GM18507 (cell line): Measurements from ENCODE around the gene SGMS1.
"Not testable (repeated sequence)": the region's sequence is repeated elsewhere in the genome, so short reads cannot be mapped to it uniquely, and the experiment has no call there.

Experiments
- DNase-seq: peaks from one replicate; pipeline ENCODE4 v3.0.0; 2011; ENCODE audit warnings: low read depth; ENCODE audit not compliant: insufficient read length; ENCODE audit errors: extremely low spot score
- FAIRE-seq: peaks from 2 replicates; lab custom pipeline; 2011; peaks lifted over from hg19 to GRCh38; lab: Jason Lieb, UNC

Gene SGMS1

DNA sequence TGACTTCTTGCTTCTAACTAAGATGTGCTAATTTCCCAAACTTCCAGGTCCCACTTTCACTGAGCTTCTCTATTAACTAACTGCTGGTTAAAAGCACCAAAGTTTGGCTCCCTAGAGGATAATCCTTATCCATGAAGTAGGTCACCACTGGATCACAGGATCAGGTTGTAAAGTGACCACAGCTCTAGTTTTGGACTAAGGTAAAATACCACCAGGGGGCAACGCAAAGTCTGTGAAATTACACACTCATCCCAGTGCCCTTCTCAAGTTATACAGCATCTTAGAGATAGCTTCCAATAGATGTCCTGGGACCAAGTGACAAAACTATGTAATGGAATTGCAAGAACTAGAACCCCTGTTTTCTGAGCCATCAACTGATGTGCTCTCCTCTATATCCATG lies 256.0 kb downstream of the SGMS1 start:
- DNase-seq = no peak

GRCh38 chr10:50366421-50366820 lies 257.3 kb downstream of the SGMS1 start:
- not testable (repeated sequence) for DNase-seq, FAIRE-seq

More for the DNA sequence above, 256.0 kb downstream of the SGMS1 start:
- peak; percentile 18 for FAIRE-seq

DNA sequence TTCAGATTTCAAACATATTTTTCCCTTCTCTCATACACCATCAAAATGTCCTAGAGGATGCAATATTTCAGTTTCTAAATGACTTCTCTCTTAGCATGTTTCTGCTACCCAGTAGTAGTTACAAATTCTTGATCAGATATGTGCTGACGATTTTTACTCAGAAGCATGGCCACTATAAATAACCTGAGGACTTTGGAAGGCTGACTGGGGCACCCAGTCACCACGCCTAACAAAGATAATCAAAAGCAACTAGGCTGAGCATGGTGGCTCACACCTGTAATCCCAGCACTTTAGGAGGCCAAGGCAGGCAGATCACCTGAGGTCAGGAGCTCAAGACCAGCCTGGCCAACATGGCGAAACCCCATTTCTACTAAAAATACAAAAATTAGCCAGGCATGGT lies 259.0 kb downstream of the SGMS1 start:
- not testable (repeated sequence) for FAIRE-seq, DNase-seq

GRCh38 chr10:50362547-50363125 lies 261.1 kb downstream of the SGMS1 start:
- DNase-seq (peak; percentile 26), FAIRE-seq (peak; percentile 86)

GRCh38 chr10:50361946-50362345 lies 261.8 kb downstream of the SGMS1 start:
- no peak for DNase-seq
- FAIRE-seq = no peak

GRCh38 chr10:50360077-50360850 lies 263.5 kb downstream of the SGMS1 start:
- FAIRE-seq = peak; percentile 65
- DNase-seq = no peak

DNA sequence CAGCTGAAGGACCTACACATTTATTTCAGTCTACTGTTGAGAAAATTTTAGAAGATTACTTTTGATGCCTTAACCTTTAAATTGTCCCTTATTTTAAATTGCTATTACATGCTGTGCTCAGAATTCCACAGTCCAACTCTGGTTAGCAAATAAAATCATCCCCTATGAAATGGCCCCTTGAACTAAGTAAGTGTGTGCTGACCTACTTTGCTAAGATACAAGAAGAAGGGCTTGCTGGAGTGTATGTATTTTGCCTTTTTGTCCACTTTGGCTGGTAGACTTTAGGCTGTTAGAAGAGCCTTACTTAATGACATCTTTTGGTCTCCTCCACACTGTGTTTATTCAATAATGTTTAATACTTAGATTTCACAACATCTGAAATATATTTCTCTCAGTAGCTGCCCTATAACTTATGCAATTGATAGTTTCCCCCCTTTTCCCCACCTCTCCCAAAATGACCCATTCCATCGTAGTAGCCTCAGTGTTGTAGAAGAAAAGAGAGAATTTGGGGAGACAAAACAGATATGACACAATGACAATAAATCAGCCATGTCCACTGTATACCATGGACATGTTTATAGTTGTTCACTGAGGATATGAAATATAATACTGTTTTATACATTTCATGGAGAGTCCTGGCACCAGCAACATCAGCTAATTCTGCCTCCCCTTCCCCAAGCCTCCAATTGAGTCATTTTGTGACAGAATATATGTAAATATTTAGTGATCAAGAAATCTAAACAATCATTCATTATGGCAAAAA lies 264.6 kb downstream of the SGMS1 start:
- FAIRE-seq (peak; percentile 9), DNase-seq (no peak)

DNA sequence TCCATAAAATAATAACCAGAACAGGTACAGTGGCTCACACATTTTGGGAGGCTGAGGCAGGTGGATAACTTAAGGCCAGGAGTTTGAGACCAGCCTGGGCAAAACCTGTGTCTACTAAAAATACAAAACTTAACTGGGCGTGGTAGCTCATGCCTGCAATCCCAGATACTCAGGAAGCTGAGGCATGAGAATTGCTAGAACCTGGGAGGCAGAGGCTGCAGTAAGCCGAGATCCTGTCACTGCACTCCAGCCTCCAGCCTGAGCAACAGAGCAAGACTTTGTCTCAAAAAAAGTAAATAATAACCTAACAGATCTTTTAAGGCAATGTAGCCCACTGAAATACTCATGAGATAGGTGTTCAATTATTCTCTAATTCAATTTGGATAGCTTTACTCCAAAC lies 265.3 kb downstream of the SGMS1 start:
- DNase-seq (no peak), FAIRE-seq (peak; percentile 12)

DNA sequence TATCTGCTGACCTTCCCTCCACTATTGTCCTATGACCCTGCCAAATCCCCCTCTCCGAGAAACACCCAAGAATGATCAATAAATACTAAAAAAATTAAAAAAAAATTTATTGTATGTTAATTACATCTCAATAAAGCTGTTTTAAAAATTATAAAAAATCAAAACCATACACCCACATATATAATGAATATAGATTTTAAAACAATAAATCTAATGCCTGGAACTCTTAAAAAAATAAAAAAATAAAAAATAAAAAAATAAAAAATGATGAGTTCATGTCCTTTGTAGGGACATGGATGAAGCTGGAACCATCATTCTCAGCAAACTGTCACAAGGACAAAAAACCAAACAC lies 267.3 kb downstream of the SGMS1 start:
- DNase-seq, FAIRE-seq: not testable (repeated sequence)

- FAIRE-seq, DNase-seq: not testable (repeated sequence)
Observed at GRCh38 chr10:50355693-50356480, 267.9 kb downstream of the SGMS1 start.

DNA sequence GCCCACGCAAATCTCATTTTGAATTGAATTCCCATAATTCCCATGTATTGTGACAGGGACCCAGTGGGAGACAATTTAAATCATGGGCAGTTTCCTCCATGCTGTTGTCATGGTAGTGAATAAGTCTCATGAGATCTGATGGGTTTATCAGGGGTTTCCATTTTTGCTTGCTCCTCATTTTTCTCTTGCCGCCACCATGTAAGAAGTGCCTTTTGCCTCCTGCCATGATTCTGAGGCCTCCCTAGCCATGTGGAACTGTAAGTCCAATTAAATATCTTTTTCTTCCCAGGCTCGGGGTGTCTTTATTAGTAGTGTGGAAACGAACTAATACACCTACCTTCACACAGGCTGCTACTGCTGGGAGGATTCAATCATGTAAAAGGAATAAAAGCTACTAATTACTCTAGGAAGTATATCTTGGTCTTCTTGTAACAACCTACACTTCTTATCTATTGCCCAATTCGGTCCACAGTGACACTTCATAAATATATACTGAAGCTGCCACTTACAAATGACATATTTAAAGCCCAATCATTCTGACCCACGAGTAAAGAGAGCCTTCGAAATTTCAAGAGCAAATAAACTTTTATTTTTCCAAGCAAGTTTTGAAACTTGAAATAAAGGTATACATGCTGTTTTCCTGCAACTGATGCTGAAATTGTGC lies 272.1 kb downstream of the SGMS1 start:
- DNase-seq (no peak), FAIRE-seq (no peak)

DNA sequence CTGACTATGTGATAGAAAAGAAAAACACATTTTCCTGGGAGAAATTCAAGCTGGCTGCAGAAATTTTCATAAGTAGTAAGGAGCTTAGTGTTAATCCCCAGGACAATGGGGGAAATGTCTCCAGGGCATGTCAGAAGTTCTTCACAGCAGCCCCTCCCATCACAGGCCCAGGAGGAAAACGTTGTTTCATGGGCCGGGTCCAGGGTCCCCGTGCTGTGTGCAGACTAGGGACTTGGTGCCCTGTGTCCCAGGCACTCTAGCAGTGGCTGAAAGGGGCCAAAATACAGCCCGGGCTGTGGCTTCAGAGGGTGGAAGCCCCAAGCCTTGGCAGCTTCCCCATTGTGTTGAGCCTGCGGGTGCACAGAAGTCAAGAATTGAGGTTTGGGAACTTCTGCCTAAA lies 273.4 kb downstream of the SGMS1 start:
- FAIRE-seq (no peak), DNase-seq (no peak)

- FAIRE-seq = no peak
- no peak for DNase-seq
Observed at GRCh38 chr10:50349554-50349953, 274.2 kb downstream of the SGMS1 start.

- DNase-seq (peak; percentile 37), FAIRE-seq (peak; percentile 90)
Observed at GRCh38 chr10:50347394-50347802, 276.4 kb downstream of the SGMS1 start.

DNA sequence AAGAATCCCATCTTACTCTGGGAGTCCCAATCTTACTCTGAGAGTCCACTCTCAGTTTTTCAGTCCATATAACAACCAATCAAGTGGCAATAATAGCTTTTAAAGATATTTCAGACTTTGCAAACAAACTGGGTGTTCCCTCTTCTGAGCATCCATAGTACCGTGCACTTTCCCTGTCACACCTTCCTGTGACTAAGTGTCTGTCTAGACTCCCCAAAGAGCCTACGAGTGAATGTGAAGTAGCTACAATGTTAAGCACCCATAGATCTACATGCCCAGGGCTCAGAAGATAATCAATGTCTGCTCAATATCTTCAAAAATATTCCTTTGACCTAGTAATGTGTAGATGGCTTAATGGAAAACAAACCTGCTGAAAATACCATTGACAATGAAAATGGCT lies 276.8 kb downstream of the SGMS1 start:
- FAIRE-seq = no peak
- DNase-seq = no peak

DNA sequence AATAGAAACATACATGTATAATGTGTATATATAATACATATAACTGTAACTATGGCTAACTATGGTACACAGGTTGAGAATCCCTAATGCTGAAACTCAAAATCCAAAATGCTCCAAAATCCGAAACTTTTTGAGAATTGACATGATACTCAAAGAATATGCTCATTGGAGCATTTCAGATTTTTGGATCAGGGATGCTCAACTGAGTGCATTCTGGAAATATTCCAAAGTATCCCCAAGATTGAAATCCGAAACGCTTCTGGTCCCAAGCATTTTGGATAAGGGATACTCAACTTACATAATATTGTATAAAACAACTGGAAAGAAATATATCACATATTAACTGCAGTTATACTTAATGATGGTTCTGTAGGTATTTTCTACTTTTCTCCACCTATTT lies 278.2 kb downstream of the SGMS1 start:
- no peak for FAIRE-seq
- DNase-seq = no peak

- FAIRE-seq = peak; percentile 21
- no peak for DNase-seq
Observed at GRCh38 chr10:50343702-50344331, 279.9 kb downstream of the SGMS1 start.

DNA sequence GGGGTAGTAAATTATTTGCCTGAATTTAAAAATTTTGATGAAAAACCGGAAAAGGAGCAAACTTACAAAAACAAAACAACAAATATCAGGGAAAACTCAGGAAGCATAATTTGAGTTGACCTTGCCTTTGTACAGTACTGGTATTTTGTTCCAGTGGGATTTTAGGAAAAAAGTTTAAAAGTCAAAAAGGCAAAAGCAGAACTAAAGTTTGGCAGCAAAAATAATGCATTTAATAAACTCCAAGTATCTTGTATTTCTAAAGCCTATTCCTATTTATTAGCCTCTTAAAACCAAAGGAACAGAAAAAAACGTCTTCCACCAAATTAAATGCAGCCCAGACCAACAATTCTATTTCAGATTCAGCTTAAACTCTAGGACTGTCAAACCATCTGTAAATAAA lies 281.8 kb downstream of the SGMS1 start:
- no peak for FAIRE-seq
- DNase-seq = no peak

GRCh38 chr10:50336140-50336539 lies 287.6 kb downstream of the SGMS1 start:
- DNase-seq (no peak), FAIRE-seq (peak; percentile 73)
